Body of pancreas (tissue), 4 donors: ENCODE results near the gene FGG. TPM values are rescaled to one million over a fixed set of nuclear protein-coding genes. Genes with fewer than 3 reads are reported as not detected.

Source experiments
- ATAC-seq: fragments of 150-250 bp; one replicate; pipeline ENCODE4 v1.9.1; 2016
- DNase-seq, 4 donors: peaks; one replicate each; pipeline ENCODE4 v3.0.0-alpha.2; 2019
- H3K27ac ChIP-seq, 4 donors: fragments of 200-600 bp; sonication (generic); 1 replicate in 3 of 4; 2 replicates in 1 of 4; pipeline versions ENCODE4 v1.5.1 to v1.6.1; 2016 to 2019; ENCODE audit warnings: mild to moderate bottlenecking in 1 of 4, mixed read lengths in 1 of 4, moderate library complexity in 1 of 4
- H3K27me3 ChIP-seq, 2 donors: fragments of 200-600 bp; sonication (generic); one replicate each; pipeline ENCODE4 v1.6.0; 2016; ENCODE audit warnings: mild to moderate bottlenecking in 1 of 2
- H3K36me3 ChIP-seq, 2 donors: fragments of 200-600 bp; sonication (generic); replicated peaks in 1 of 2; 2 replicates each; pipeline ENCODE4 v1.5.1; 2016; ENCODE audit warnings: low read depth in 2 of 2; ENCODE audit not compliant: insufficient read depth in 1 of 2
- H3K4me1 ChIP-seq: fragments of 200-600 bp; sonication (generic); one replicate; pipeline ENCODE4 v1.6.0; 2016
- H3K4me3 ChIP-seq, 2 donors: fragments of 200-600 bp; sonication (generic); 1 replicate in 1 of 2; 2 replicates in 1 of 2; pipeline ENCODE4 v1.5.1; 2016 to 2019
- H3K9me3 ChIP-seq, 3 donors: fragments of 200-600 bp; sonication (generic); 1 replicate in 2 of 3; 2 replicates in 1 of 3; pipeline ENCODE4 v1.5.1; 2016
- POLR2A ChIP-seq, 3 donors: fragments of 450-650 bp; IDR thresholded peaks; one replicate each; pipeline ENCODE4 v1.6.1; 2016; ENCODE audit warnings: antibody characterized with exemption in 3 of 3, mild to moderate bottlenecking in 2 of 3
- WGBS, 2 donors: methylation state at CpG; one replicate each; pipeline ENCODE4 v1.1.5; 2017; 5-methylcytosine and 5-hydroxymethylcytosine counted together
- intact Hi-C: fragments of 100-400 bp; cut with DNase I; formaldehyde crosslinking; loops from one replicate; pipeline ENCODE4 v1.15.1; 2023
- total RNA-seq, 2 donors: library from RNA; depleted of rRNA; stranded (reverse); fragments of >200 nt; gene quantifications; one replicate each; pipeline ENCODE4 v1.1.0, GENCODE V29; 2016
- TF ChIP-seq, protein P1 (sequence below), 7 experiments: fragments of 450-650 bp in 4 of 7; fragments of 200-600 bp in 3 of 7; sonication (generic) in 3 of 7; IDR thresholded peaks; one replicate each; pipeline ENCODE4 v1.5.1; 2016 to 2019; ENCODE audit warnings: antibody characterized with exemption in 7 of 7

FGG gene
- not detected for total RNA-seq

DNA sequence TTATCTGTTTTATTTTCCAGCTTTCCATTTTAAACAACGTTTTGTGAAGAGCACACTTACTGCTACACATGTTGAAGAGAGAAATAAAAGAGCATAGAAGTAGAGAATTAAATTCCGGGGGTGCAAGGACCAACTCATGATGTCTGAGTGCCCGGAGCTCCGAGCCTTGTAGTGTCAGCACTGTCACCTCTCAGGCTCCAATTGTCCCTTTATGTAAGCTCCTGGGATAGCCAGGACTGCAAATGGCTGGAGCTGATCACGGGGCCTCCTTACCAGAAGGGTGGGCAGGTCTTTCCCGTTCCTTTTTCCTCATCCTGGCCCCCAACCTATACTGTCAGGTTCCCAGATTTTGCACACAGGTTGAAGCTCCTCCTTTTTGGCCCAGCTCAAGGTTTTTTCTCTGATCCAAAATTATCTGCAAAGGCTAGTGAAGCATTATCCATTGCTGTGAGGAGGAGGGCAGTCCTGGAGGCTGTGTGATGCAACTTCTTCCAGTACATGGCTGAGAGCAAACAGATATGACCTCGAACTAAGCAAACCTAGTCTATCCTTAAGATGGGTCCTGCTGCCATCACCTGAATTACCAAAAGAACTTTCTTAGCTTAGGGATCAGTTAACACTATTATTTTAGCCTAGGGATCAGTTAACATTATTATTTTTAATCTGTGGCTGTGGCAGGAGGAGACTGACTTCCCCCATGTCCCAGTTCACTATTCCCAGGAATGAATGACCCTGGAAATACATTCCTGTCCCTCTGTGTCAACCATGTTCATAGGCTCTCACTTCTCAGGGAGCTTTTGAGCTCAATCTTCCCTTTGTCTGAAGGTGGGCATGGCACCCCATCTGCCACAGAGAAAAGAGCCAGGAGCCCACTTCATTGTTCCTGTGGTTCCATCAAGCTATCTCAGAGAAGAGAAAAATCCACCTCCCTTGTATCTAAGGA lies at the start of gene FGG:
TSS of gene FGG (minus strand) at position 185 of the 943 bp plus-strand sequence. CDS start at position 138, 47 bp downstream.
- TF ChIP-seq, protein P1, sequence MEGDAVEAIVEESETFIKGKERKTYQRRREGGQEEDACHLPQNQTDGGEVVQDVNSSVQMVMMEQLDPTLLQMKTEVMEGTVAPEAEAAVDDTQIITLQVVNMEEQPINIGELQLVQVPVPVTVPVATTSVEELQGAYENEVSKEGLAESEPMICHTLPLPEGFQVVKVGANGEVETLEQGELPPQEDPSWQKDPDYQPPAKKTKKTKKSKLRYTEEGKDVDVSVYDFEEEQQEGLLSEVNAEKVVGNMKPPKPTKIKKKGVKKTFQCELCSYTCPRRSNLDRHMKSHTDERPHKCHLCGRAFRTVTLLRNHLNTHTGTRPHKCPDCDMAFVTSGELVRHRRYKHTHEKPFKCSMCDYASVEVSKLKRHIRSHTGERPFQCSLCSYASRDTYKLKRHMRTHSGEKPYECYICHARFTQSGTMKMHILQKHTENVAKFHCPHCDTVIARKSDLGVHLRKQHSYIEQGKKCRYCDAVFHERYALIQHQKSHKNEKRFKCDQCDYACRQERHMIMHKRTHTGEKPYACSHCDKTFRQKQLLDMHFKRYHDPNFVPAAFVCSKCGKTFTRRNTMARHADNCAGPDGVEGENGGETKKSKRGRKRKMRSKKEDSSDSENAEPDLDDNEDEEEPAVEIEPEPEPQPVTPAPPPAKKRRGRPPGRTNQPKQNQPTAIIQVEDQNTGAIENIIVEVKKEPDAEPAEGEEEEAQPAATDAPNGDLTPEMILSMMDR (IDR thresholded peaks at IDR 0.05): no peak
- no peak for TF ChIP-seq POLR2A (IDR thresholded peaks at IDR 0.05)
- no peaks in the 10 kb centered on the region for H3K9me3 ChIP-seq
- 57 to 60% methylated on average over 7 of the region's 7 CpGs for WGBS, 2 donors
- H3K36me3 ChIP-seq: no peaks in the 10 kb centered on the region
- intact Hi-C loops: no loop called here
- ATAC-seq: no peak
- no peaks in the 10 kb centered on the region for H3K27me3 ChIP-seq
- H3K4me3 ChIP-seq: no peak within 1 kb of the TSS
- H3K4me1 ChIP-seq: peaks cover 20% of the 10 kb centered on the region
- no peak for DNase-seq
- no peak within 1 kb of the TSS for H3K27ac ChIP-seq

DNA sequence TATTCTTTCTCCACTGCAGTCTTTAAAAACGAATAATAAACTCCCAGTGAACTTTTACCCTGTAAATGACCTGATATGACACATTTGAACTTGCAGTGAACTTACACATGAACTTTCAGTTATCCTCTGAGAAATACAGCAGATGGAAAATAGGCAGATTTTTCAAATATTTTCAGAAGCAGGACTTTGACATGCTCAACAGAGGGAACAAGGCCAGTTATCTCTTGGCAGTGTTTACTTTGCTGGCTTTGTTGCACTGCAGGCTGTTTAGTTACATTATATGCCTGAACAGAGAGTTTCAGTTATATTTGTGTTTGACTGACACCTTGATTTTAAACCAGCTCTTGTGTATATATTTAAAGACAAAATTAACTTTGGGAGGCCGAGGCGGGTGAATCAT lies 47.6 kb upstream of the FGG start:
- 14 to 16% methylated on average over 3 of the region's 3 CpGs for WGBS, 2 donors
- H3K36me3 ChIP-seq: no peaks in the 10 kb centered on the region
- no peak overlapping the region for H3K4me3 ChIP-seq
- H3K4me1 ChIP-seq: peaks cover 7% of the 10 kb centered on the region
- no peaks in the 10 kb centered on the region for H3K9me3 ChIP-seq
- peak; percentile 46 to 85 (median 62) for DNase-seq
- TF ChIP-seq, protein P1 (IDR thresholded peaks at IDR 0.05): no peak
- TF ChIP-seq POLR2A (IDR thresholded peaks at IDR 0.05): no peak
- no peaks in the 10 kb centered on the region for H3K27me3 ChIP-seq
- ATAC-seq: peak; percentile 99
- H3K27ac ChIP-seq: peak overlapping the region in 3 of 4 donors; percentile 4 to 44 (median 7)
- intact Hi-C loops: no loop called here

DNA sequence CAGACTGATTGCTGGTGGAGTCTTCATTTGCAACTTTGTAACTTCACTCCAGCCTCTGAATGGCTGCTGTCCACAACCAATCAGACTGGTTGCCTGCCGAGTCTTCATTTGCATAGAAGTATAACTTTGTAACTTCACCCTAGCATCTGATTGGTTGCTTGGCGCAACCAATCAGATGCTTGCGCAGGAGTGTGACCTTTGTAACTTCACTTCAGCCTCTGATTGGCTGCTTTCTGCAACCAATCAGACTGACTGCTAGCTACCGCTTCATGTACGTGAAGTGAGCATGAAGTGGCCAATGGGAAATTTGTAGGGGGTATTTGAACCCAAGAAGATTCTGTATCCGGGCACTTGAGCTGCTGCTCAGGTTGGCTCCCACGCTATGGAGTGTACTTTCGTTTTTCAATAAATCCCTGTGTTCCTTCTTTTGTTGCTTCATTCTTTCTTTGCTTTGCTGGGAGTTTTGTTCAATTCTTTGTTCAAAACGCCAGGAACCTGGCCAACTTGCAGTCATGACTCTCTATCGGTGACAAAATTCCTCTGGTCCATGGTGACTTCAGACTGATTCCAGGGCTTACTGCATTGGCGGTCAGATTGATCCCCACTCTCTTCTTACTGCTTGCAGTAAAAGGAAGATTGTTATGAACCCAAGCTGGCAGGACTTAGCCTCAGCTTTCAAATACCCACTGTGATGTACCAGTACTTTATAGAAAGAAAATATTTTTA lies 46.4 kb upstream of the FGG start:
- 80 to 84% methylated on average over 11 of the region's 11 CpGs for WGBS, 2 donors
- intact Hi-C loops: no loop called here
- H3K9me3 ChIP-seq: no peaks in the 10 kb centered on the region
- TF ChIP-seq, protein P1 (IDR thresholded peaks at IDR 0.05): no peak
- no peak for TF ChIP-seq POLR2A (IDR thresholded peaks at IDR 0.05)
- no peak overlapping the region for H3K27ac ChIP-seq
- peak in 2 of 4 donors; percentile 3 to 11 for DNase-seq
- peaks cover 7% of the 10 kb centered on the region for H3K4me1 ChIP-seq
- ATAC-seq: no peak
- H3K4me3 ChIP-seq: no peak overlapping the region
- H3K27me3 ChIP-seq: no peaks in the 10 kb centered on the region
- no peaks in the 10 kb centered on the region for H3K36me3 ChIP-seq

DNA sequence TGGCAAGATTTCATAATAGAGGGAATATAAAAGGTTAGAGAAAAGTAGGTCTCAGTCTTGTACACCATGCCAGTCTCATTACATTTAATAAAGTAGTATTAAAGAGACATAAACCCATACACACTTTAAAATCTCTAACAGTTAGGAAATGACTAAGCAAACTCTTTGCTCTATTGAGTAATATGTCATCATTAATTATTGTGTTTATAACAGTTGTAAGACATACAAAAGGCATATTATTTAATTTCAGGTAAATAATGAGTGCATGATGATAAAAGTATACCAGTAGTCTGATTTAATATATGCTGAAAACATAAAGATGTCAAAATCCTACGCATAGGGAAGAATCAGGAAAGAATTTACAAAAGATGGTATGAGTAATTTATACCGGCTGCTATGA lies 31.0 kb upstream of the FGG start:
- TF ChIP-seq, protein P1 (IDR thresholded peaks at IDR 0.05): no peak
- H3K9me3 ChIP-seq: no peaks in the 10 kb centered on the region
- no peak overlapping the region for H3K4me3 ChIP-seq
- intact Hi-C loops: no loop called here
- H3K4me1 ChIP-seq: no peaks in the 10 kb centered on the region
- DNase-seq (no peak), ATAC-seq (no peak)
- 86 to 88% methylated on average over 2 of the region's 2 CpGs for WGBS, 2 donors
- no peaks in the 10 kb centered on the region for H3K27me3 ChIP-seq
- H3K36me3 ChIP-seq: no peaks in the 10 kb centered on the region
- no peak overlapping the region for H3K27ac ChIP-seq
